Measurements from ENCODE around the gene VEZT. TPM values are rescaled to one million over a fixed set of nuclear protein-coding genes. Genes with fewer than 3 reads are reported as not detected.

VEZT gene
- total RNA-seq, 4 donors from 2014 or later = 101 to 186 (median 160) TPM

DNA sequence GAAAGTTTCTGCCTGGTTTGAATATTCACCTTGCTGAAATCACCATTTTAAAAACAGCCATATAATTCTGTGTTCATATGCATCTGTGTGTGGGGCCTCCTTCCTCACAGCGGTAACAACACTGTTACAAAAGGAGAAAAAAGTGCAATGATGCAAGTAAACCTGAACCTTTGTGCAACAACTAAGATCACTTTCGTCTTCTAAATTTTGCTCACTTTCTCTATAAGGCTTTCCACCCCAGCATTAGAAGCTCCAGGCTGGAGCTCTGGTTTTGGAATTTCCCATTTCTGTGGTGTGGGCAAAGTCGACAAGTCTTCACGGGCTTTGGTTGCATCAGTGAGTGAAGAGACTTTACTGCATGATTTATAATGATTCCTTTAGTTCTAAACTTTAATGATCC is 18.7 kb upstream of the VEZT start:
- Histone ChIP-seq H3K36me3 (no peaks in the 10 kb centered on the region), H3K4me1 (peaks cover 20 to 37% of the 10 kb centered on the region in 2 donors), H3K9me3 (no peaks in the 10 kb centered on the region), H3K27me3 (no peaks in the 10 kb centered on the region), H3K4me3 (replicated peaks in 1 of 3) (no peak overlapping the region), H3K27ac (peak overlapping the region in 1 of 3 donors; percentile 7)
- WGBS, 2 donors = 87 to 93% methylated on average over 4 of the region's 4 CpGs
- TF ChIP-seq, protein P1, sequence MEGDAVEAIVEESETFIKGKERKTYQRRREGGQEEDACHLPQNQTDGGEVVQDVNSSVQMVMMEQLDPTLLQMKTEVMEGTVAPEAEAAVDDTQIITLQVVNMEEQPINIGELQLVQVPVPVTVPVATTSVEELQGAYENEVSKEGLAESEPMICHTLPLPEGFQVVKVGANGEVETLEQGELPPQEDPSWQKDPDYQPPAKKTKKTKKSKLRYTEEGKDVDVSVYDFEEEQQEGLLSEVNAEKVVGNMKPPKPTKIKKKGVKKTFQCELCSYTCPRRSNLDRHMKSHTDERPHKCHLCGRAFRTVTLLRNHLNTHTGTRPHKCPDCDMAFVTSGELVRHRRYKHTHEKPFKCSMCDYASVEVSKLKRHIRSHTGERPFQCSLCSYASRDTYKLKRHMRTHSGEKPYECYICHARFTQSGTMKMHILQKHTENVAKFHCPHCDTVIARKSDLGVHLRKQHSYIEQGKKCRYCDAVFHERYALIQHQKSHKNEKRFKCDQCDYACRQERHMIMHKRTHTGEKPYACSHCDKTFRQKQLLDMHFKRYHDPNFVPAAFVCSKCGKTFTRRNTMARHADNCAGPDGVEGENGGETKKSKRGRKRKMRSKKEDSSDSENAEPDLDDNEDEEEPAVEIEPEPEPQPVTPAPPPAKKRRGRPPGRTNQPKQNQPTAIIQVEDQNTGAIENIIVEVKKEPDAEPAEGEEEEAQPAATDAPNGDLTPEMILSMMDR (IDR thresholded peaks at IDR 0.05) = no peak
- no peak for TF ChIP-seq POLR2A (IDR thresholded peaks at IDR 0.05)
- intact Hi-C loops (cut with DNase I) = no loop called here
- no peak for DNase-seq

DNA sequence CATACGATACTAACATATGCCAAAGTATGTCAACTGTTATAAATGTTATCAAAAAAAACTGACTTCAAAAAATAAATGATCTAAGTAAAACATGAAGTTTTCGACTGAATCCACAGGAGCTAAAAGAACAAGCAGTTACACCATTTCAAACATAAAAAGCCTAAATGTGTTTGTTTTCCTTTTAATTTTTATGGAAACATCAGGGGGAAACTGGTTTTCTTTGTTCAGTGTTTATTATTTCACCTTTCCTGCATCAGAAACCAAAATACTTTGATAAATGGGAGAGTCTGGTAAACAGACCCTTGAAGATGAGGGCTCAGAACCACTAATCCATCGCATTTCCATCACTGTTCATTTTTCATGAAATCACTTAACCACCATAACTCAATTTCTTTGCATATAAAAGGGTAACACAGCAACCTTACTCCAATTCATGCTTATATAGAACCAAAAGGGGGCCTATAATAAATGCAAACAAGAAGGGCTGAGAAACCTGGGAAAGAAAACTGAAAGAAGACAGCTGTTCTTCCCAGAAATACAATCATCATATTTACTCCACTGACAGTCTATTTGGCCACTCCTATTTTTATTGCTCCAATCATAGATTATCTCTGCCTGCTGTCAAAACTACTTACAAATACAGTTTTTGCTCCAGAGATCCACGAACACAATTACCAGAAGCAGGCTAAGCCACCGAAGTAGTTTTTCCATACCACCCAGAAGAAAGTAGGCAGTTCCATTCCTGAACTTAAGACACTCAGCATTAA is 17.3 kb upstream of the VEZT start:
- intact Hi-C loops (cut with DNase I) = no loop called here
- Histone ChIP-seq H3K36me3 (no peaks in the 10 kb centered on the region), H3K27ac (peak overlapping the region; percentile 50 to 73 (median 64)), H3K4me1 (peaks cover 26 to 48% of the 10 kb centered on the region in 2 donors), H3K4me3 (replicated peaks in 1 of 3) (no peak overlapping the region), H3K9me3 (no peaks in the 10 kb centered on the region), H3K27me3 (no peaks in the 10 kb centered on the region)
- DNase-seq = no peak
- TF ChIP-seq, protein P1 (IDR thresholded peaks at IDR 0.05) = no peak
- TF ChIP-seq POLR2A (IDR thresholded peaks at IDR 0.05) = no peak
- 58 to 75% methylated on average over 5 of the region's 5 CpGs for WGBS, 2 donors

- no peak overlapping the region for H3K4me3 ChIP-seq (replicated peaks in 1 of 3)
- no peaks in the 10 kb centered on the region for H3K9me3 ChIP-seq
- intact Hi-C loops (cut with DNase I) = no loop called here
- TF ChIP-seq POLR2A (IDR thresholded peaks at IDR 0.05) = no peak
- TF ChIP-seq, protein P1 (IDR thresholded peaks at IDR 0.05) = no peak
- H3K36me3 ChIP-seq = no peaks in the 10 kb centered on the region
- peak overlapping the region in 2 of 3 donors; percentile 64 to 73 for H3K27ac ChIP-seq
- H3K4me1 ChIP-seq = peaks cover 34 to 57% of the 10 kb centered on the region in 2 donors
- 82 to 89% methylated on average over 4 of the region's 4 CpGs for WGBS, 2 donors
- H3K27me3 ChIP-seq = no peaks in the 10 kb centered on the region
- DNase-seq = no peak
Measured at GRCh38 chr12:95201056-95201670, 16.4 kb upstream of the VEZT start.

DNA sequence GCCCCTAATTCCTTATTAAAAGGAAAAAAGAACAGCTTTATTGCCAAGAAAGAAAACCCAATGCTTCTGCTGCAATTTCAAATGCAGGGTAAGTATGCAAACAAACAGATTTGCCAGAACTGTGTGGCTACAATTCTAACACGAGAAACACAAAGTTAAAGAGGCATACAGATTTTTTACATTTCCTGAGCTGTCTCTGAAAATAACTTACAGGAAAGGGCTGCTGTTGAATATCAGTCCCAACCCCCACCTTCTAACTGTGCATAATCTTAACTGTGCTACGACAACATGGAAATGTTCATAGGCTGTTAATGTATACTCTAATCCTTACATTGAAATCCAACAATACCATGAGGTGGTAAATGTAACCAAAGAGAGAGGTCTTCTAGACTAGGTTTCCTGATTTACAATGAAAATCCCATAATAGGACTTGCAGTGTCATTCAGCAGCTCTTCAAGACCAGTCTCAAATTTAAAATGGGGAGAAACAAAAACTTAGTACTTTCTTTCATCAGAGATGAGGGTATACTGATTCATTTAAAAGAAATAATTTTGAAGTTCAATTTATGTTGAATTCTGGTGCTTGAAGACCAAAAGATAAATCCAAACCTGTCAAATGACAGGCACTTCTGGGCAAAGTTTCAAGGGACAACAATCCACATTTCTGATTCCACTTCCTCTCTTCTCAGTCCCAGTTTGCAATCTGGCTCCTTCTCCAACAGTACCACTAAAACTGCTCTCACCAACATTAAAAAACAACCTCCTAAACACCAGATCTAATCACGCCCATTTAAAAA is 14.7 kb upstream of the VEZT start:
- Histone ChIP-seq H3K36me3 (no peaks in the 10 kb centered on the region), H3K9me3 (no peaks in the 10 kb centered on the region), H3K27me3 (no peaks in the 10 kb centered on the region), H3K27ac (peak overlapping the region; percentile 60 to 82 (median 77)), H3K4me1 (peaks cover 38 to 57% of the 10 kb centered on the region in 2 donors), H3K4me3 (replicated peaks in 1 of 3) (no peak overlapping the region)
- 58 to 62% methylated on average over 3 of the region's 3 CpGs for WGBS, 2 donors
- intact Hi-C loops (cut with DNase I) = no loop called here
- no peak for DNase-seq
- TF ChIP-seq, protein P1 (IDR thresholded peaks at IDR 0.05) = no peak
- no peak for TF ChIP-seq POLR2A (IDR thresholded peaks at IDR 0.05)

All from thyroid gland (tissue), 4 donors.